ENCODE results near the gene PHF23.
A peak's percentile ranks its signal among the peaks of the same experiment; 100 is the strongest.

Gene PHF23

GRCh38 chr17:7214300-7215135 lies 24.7 kb downstream of the PHF23 start:
- Histone ChIP-seq H3K4me3 (ENCODE audit: low read length, poor library complexity, severe bottlenecking) (peak overlapping the region; percentile 80), H3K9ac (ENCODE audit: low read depth, low read length, poor library complexity, severe bottlenecking) (peak overlapping the region; percentile 64), H3K27me3 (ENCODE audit: insufficient read depth, low read length, poor library complexity, severe bottlenecking) (no peaks in the 10 kb centered on the region), H4K20me1 (ENCODE audit: insufficient read depth, low read length, poor library complexity, severe bottlenecking) (peaks cover 6% of the 10 kb centered on the region), H3F3A (ENCODE audit: low read depth) (peaks cover 3% of the 10 kb centered on the region; the same call in 1 of the 2 replicates), H2AFZ (ENCODE audit: low read length) (no peak overlapping the region; the same call in 1 of the 2 replicates), H3K79me2 (ENCODE audit: insufficient read depth, low read length) (peaks cover 29% of the 10 kb centered on the region), H3K4me1 (ENCODE audit: insufficient read depth, low read length, poor library complexity, severe bottlenecking) (peaks cover 49% of the 10 kb centered on the region), H3K36me3 (ENCODE audit: insufficient read depth, low read length) (no peaks in the 10 kb centered on the region), H3K9me2 (replicated peaks; ENCODE audit: low read depth, low read length) (no peaks in the 10 kb centered on the region), H3K4me2 (ENCODE audit: low read depth, low read length, poor library complexity, severe bottlenecking) (peak overlapping the region; percentile 95), H3K9me3 (ENCODE audit: insufficient read depth, low read depth, low read length) (no peaks in the 10 kb centered on the region)
- TF ChIP-seq CTCF (conservative IDR thresholded peaks at IDR 0.05; ENCODE audit: low read length) (peak; percentile 67), EZH2phosphoT487 (IDR thresholded peaks at IDR 0.05; ENCODE audit: borderline replicate concordance) (no peak)

- Histone ChIP-seq H3K9me3 (ENCODE audit: insufficient read depth, low read depth, low read length) (no peaks in the 10 kb centered on the region), H2AFZ (ENCODE audit: low read length) (no peak overlapping the region), H3K9me2 (replicated peaks; ENCODE audit: low read depth, low read length) (no peaks in the 10 kb centered on the region), H4K20me1 (ENCODE audit: insufficient read depth, low read length, poor library complexity, severe bottlenecking) (peaks cover 6% of the 10 kb centered on the region), H3K9ac (ENCODE audit: low read depth, low read length, poor library complexity, severe bottlenecking) (peak overlapping the region; percentile 48), H3K79me2 (ENCODE audit: insufficient read depth, low read length) (peaks cover 29% of the 10 kb centered on the region), H3K4me3 (ENCODE audit: low read length, poor library complexity, severe bottlenecking) (peak overlapping the region; percentile 80), H3K4me2 (ENCODE audit: low read depth, low read length, poor library complexity, severe bottlenecking) (peak overlapping the region; percentile 95), H3K27me3 (ENCODE audit: insufficient read depth, low read length, poor library complexity, severe bottlenecking) (no peaks in the 10 kb centered on the region), H3F3A (ENCODE audit: low read depth) (peaks cover 3% of the 10 kb centered on the region; the same call in 1 of the 2 replicates), H3K36me3 (ENCODE audit: insufficient read depth, low read length) (no peaks in the 10 kb centered on the region), H3K4me1 (ENCODE audit: insufficient read depth, low read length, poor library complexity, severe bottlenecking) (peaks cover 43% of the 10 kb centered on the region)
- TF ChIP-seq EZH2phosphoT487 (IDR thresholded peaks at IDR 0.05; ENCODE audit: borderline replicate concordance), result no peak
- TF ChIP-seq CTCF (conservative IDR thresholded peaks at IDR 0.05; ENCODE audit: low read length), result peak; percentile 89
These were observed 25.4 kb downstream of the PHF23 start for GRCh38 chr17:7213895-7214299.

GRCh38 chr17:7211491-7212273 lies 27.6 kb downstream of the PHF23 start:
- Histone ChIP-seq H2AFZ (ENCODE audit: low read length) (no peak overlapping the region), H3F3A (ENCODE audit: low read depth) (peaks cover 3% of the 10 kb centered on the region; the same call in 1 of the 2 replicates), H3K79me2 (ENCODE audit: insufficient read depth, low read length) (peaks cover 24% of the 10 kb centered on the region), H3K4me3 (ENCODE audit: low read length, poor library complexity, severe bottlenecking) (no peak overlapping the region), H3K4me2 (ENCODE audit: low read depth, low read length, poor library complexity, severe bottlenecking) (no peak overlapping the region), H3K9me2 (replicated peaks; ENCODE audit: low read depth, low read length) (no peaks in the 10 kb centered on the region), H3K36me3 (ENCODE audit: insufficient read depth, low read length) (no peaks in the 10 kb centered on the region), H3K9me3 (ENCODE audit: insufficient read depth, low read depth, low read length) (no peaks in the 10 kb centered on the region), H3K4me1 (ENCODE audit: insufficient read depth, low read length, poor library complexity, severe bottlenecking) (peaks cover 26% of the 10 kb centered on the region), H4K20me1 (ENCODE audit: insufficient read depth, low read length, poor library complexity, severe bottlenecking) (peaks cover 6% of the 10 kb centered on the region), H3K27me3 (ENCODE audit: insufficient read depth, low read length, poor library complexity, severe bottlenecking) (no peaks in the 10 kb centered on the region), H3K9ac (ENCODE audit: low read depth, low read length, poor library complexity, severe bottlenecking) (no peak overlapping the region)
- no peak for TF ChIP-seq EZH2phosphoT487 (IDR thresholded peaks at IDR 0.05; ENCODE audit: borderline replicate concordance)
- TF ChIP-seq CTCF (conservative IDR thresholded peaks at IDR 0.05; ENCODE audit: low read length), result no peak
